ENCODE data around the gene KCNIP4.

DNA sequence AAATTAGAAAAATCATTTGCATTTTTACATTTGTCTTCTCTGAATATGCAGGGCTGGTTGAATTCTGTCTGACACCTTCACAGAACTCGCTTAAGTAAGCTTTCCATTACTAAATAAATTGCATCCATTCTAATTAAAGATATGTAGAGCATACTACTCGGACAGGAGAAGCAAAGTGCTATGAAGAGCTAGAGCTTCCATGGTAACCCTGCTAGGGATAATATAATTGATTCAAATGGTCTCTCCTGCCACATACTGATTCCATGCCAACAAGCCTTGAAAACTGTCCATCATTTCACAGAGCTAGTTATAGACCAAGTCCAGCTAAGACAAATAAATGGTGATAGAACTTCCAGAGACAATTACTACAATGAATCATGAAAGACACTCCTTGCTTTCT lies 571.5 kb downstream of the KCNIP4 start:
- TF ChIP-seq, protein P1, sequence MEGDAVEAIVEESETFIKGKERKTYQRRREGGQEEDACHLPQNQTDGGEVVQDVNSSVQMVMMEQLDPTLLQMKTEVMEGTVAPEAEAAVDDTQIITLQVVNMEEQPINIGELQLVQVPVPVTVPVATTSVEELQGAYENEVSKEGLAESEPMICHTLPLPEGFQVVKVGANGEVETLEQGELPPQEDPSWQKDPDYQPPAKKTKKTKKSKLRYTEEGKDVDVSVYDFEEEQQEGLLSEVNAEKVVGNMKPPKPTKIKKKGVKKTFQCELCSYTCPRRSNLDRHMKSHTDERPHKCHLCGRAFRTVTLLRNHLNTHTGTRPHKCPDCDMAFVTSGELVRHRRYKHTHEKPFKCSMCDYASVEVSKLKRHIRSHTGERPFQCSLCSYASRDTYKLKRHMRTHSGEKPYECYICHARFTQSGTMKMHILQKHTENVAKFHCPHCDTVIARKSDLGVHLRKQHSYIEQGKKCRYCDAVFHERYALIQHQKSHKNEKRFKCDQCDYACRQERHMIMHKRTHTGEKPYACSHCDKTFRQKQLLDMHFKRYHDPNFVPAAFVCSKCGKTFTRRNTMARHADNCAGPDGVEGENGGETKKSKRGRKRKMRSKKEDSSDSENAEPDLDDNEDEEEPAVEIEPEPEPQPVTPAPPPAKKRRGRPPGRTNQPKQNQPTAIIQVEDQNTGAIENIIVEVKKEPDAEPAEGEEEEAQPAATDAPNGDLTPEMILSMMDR (IDR thresholded peaks at IDR 0.05), result no peak
- no peak for TF ChIP-seq POLR2A (IDR thresholded peaks at IDR 0.05)
